Nucleus accumbens (tissue), 56 donors: ENCODE results near the gene BRCC3.

Experiments
- DNase-seq, 56 donors: peaks; one replicate each; lab custom pipeline; 2025; lab: John Stamatoyannopoulos, UW

Gene BRCC3

DNA sequence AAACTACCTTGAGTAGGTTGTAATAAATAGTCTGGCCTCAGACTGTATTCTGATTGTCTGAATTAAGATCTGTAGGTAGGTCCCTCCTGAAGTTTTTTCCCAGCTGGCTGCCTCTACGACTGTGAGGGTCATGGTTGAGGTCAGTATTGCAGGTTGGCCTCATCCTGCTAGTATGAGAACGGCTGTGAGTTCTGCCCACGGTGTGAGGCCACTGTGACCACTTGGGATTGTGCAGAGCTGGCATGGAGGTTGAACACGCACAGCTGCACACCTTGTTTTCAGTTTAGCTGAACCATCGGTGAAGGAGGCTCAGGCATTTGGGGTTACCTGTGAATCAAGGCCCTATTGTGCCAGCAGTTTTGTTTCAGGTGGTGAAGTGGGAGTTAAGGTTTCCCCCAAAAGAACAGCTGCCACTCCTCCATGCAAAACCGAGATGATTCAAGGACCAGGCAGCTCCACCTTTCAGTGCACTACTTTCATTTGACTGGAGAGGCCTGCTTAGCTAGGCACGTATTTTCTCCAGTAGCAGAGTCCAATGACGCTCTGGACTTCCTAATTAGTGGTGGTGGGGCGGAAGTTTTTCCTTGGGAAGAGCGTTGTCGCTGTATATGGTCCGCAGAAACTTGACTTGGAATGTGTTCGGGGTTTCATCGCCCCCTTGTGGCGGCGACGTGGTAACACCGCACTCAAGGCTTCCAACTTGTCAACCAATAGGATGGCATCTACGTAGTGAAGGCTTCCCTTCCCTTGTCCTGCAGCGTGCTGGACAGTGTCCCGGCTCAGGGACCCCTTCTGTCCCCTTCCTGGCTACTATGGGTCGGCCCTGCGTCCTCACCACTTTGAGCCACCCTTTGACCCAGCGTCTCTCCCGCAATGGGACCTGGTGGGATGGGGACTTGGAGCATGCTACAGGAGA lies 14.2 kb upstream of the BRCC3 start:
- DNase-seq, result peak in 47 of 56 donors; percentile 1 to 70 (median 21)

DNA sequence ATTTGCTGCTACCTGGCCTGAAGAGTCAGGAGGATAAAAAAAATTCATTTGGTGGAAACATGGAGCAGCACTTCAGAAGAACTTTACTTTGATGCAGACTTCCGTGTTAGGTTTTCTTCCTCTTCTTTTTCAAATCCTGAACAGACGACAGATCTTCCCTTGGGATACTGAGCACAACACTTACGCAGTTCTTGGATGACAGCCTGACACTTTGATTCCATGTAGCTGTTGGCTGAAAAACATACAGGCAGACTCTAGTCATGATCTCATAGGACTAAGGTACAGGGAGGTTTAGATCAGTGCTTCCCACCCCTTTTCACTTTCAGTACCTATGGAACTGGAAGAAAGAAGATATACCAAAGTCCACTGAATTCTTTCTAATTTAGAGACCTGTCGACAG lies 9.5 kb upstream of the BRCC3 start:
- no peak for DNase-seq

DNA sequence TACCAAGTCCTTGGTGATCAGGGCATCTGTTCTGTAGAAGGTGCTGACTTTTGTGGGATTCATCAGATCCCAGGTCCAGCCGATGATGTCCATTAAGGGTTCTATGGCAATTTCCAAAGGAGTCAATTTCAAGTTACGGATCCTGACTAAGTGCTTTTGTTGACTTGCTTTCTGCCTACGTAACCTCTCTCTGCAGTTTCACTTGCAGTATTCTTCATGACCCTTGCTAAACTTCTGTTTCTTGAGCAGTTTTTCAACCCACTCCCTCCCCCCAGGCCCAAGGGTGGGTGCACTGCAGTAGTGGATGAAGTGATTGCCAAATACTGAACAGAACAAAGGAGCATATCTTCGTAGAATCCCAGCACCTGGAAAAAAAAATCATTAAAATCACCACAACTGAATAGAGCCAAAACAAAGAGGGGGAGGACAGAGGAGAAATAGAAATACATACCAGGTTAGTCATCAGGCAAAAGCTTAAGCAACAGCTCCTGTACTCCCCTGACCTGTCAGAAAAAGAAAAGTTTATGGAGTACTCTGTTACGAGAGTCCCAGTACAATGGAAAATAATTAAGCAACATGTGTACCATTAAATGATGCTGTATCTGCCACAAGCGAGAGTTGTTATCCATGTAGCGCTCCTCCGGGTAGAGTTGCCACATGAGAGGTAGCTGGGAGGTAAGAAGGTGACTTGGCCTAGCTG lies 6.1 kb upstream of the BRCC3 start:
- no peak for DNase-seq

DNA sequence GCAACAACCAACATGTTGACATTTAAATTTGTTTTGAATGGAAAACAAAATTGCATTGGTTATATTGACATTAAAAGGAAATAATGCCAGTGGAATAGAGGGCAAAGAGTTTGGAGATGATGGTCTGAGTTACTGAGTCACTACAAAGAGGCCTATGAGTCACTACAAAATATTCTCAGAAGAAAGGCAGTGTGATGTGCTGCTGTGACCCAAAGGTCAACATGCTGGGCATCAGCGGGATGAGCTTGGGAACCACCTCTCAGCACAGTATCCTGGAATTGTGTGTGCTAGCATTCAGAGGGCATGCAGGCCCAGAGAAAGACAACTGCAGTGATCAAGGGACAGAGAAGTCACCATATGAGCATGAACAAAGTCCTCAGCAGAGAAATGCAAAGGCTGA lies 3.1 kb upstream of the BRCC3 start:
- DNase-seq, result no peak

DNA sequence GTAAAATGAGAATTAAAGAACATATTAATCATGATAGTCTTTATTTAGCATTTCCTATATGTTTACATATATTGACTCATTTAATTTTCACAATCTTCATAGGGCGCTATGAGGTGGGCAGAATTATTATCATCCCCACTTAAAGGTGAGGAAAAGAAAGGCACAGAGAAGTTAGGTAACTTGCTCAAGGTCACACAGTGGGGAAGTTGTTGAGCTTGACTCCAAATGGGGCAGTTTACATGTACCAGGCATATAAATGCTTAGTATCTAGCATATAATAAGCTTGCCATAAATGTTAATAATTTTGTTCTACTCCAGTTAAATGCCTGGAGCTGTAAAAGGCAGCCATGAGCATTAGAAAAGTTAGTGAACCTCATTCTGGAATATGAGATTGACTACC lies 1.9 kb upstream of the BRCC3 start:
- no peak for DNase-seq

DNA sequence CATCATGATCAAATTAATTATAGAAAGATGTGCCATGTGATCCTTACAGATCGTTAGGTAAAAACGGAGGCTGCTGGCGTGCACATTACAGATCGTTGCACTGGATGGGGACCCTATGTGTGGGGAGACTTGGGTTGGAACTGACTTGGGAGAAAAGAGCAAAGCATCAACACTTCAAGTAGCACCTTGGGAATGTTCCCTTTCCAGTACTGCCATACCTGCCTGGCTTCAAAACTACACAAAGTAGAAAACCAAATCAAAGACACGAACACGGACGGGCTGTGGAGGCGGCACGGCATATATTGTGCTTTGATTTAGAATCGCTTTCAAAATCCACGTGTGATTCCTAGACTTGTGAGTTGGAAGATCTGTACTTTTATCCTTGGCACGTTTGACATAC lies 1.3 kb upstream of the BRCC3 start:
- DNase-seq, result no peak

DNA sequence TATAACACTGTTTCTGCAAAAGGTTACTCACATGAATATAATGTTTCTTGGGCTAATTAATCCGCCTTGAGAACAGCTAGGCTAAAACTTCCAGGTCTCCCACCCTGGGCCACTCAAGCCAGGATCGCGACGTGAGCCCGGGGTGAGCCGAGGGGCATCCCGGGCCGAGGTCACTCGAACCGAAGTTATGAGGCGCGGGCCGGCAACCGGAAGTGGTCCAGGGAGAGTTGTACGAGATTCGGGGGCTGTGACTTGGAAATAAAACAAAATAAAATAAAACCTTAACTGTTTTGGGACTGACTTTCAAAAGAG lies 689 bp upstream of the BRCC3 start:
- peak in 4 of 56 donors; percentile 14 to 31 (median 19) for DNase-seq

DNA sequence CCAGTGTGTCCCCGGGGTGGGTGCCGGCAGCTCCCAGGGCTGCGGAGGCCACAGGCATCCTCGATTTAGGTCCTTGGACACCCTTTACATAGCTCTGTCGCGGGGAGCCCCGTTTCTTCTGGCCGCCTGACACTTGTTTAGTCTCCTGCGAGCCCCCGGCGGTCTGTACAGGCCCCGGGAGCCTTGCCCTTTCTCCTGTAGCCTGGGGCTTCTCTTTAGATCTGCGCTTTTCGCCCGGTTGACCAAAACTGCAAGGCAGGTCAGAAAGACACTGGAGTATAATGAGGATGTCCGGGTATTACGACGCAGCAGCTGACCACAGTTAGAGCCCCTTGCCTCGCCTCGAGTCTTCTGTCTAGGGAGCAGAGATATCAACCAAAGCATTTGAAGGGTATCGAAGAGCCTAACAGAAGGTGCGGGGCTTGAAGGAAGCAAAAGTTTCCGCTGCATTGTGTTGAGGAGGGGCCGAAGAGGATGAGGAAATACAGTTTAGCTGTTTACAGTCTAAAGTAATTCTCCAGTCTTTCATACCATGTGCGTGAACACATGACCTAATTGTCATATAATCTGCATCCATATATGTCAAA lies 479 bp downstream of the BRCC3 start:
- DNase-seq, result peak in 3 of 56 donors; percentile 33 to 48 (median 42)

DNA sequence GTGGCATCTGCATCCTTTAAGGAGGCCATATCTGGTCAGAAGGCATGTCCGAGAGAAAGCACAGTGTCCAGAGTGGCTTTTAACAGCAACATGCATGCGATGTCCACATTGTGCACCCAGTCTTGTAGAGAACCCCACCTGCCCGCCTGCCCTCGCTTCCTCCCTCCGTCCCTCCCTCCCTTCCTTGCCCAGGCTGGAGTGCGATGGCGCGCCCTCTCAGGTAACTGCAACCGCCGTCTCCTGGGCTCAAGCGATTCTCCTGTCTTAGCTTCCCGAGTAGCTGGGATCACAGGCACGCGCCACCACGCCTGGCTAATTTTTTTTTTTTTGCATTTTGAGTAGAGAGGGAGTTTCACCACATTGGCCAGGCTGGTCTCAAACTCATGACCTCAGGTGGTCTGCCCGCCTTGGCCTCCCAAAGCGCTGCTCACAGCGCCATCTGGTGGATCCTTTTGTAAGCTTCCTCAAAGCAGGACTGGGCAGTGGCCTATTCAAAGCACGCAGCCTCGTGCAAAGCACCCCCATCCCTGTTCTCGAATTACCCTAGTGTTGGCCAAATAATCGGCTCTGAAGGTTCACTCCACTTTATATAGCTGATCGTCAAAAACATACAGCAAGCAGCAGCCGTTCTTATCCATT lies 15.0 kb downstream of the BRCC3 start:
- peak in 2 of 56 donors; percentile 2 to 11 for DNase-seq

DNA sequence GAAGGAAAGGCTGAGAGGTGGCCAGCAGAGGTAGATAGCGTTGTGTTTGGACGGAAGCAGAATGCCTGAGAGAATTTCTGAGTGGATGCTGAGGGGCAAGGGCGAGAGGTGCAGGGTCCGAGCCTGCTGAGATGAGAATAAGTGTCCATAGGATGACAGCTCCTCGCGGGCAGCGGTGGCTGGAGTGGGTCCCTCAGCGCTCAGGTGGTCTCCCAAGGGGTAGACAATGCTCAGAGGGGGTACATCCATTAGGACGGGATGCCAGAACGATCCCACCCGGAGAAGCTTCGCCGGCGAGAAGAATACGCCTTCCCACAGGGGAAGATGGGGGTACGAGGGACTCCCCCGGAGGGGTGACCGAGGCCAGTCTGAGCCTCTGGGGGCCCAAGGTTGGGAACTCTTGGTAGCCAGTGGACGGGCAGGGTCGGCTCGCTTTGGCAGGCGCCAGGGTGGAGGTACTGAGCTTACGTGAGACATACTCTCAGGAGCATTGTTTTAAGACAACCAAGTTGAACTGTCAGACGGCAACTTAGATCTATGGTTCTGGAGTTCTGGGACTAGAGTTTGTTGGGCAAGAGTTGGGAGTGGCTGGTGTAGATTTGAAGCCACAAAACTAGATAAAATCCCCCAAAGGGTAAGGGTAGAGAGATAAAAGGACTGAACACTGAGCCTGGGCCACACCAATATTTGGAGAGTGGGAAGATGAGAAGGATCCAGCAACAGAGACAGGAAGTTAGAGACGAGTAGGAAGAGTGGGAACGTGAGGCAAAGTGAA lies 15.8 kb downstream of the BRCC3 start:
- DNase-seq, result no peak

DNA sequence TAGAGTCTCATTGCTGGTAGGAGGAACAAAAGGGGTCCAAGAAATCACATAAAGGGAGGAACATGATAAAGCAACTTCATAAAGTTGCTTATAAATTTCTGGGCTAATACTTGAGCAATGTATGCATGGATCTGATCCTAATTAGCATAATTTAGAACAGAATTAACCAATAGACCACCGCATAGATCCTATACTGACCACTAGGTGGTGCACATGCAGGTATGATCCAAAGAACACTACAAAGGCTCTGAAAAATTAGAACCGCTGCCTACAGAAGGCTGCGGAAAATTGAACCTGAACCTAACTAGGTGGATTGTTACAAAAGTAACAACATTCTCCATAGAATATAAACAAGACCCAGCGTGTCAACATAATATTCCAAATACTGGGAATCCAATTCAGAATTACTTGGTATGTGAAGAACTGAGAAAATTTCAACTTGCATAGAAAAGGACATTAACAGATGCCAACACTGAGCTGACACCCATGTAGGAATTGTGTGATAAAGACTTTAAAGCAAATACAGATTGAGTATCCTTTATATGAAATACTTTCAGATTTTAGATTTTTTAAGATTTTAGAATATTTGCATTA lies 23.3 kb downstream of the BRCC3 start:
- DNase-seq, result peak in 1 of 56 donors; percentile 0

DNA sequence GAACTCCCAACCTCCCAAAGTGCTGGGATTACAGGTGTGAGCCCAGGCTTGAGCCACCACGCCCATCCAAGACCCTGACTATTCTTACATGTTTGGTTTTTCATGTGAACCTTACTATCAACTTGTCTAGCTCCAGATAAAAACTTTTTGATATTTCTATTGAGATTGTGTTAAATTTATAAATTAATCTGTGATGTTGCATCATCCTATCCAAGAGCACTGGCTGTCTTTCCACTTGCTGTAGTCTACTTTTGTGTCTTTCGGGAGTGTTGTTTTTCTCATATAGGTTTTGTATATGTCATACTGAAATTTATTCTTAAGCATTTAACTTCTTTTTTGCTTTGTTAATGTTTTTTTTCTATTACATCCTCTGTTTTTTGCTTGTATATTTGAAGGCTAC lies 34.6 kb downstream of the BRCC3 start:
- DNase-seq, result no peak

DNA sequence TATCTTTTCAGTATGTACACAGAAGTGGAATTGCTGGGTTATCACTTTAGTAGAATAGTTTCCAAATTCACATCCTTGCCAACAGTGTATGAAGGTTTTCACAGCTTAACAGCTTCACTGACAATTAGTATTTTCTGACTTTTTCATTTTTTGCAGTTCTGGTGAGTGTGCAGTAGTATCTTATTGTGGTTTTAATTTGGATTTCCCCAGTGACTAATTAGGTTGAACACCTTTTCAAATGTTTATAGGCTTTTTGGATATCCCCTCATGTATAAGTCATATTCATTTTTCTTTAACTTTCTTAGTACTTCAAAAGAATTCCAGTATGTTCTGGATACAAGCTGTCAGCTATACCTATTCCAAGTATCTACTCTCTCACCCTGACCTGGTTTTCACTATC lies 37.1 kb downstream of the BRCC3 start:
- DNase-seq, result no peak

DNA sequence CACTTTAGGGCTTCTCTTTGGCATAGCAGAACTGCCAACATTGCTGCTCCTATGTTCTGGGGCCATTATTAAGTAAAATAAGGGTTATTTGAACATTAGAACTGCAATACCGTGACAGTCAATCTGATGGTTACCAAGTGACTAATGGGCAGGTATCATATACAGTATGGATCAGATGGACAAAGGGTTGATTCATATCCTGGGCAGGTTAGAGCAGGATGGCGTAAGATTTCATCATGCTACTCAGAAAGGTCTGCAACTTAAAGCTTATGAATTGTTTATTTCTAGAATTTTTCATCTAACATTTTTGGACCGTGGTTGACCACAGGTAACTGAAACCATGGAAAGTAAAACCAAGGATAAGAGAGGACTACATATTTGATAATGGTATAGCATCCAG lies 40.9 kb downstream of the BRCC3 start:
- DNase-seq, result no peak

DNA sequence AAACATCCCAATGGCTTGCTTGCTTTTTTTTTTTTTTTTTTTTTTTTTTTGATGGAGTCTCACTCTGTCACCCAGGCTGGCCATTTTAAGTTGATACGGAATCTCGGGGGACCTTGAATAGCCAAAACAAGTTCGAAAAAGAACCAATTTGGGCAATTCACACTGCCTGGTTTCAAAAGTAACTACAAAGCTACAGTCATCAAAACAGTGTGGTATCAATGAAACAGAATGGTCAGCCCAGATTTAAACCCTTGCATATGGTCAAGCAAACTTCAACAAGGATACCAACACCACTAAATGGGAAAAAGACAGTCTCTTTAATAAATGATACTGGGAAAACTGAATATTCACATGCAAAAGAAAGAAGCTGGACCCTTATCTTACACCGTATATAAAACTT lies 41.8 kb downstream of the BRCC3 start:
- no peak for DNase-seq

DNA sequence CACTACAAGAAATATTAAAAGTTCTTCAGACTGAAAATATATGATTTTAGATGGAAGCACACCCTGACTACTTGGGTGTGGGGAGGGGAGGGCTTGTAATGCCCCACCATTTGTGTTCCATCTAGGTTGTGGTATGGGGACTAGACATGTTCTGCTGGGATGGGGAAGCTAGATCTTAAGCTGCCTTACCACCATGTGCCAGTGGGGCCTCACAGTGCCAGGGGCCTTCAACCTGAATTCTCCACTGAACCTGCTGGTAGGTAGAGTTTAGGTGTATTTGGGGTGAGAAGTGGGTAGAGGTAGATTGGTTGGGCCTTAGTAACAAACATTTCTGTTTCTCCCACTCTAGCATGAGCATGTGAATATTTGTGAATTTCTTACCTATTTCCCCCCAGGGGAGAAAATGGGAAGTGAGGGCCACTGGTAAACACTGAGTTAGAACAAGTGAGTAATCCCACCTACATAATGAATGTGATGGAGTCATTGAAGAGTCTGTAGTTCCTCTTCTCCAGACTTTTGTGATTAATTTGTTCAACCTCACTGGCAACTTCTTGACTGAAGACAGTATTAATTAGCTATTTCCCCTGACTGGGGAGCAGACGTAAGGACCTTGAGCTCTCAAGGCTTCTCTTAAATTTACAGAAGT lies 44.0 kb downstream of the BRCC3 start:
- no peak for DNase-seq

DNA sequence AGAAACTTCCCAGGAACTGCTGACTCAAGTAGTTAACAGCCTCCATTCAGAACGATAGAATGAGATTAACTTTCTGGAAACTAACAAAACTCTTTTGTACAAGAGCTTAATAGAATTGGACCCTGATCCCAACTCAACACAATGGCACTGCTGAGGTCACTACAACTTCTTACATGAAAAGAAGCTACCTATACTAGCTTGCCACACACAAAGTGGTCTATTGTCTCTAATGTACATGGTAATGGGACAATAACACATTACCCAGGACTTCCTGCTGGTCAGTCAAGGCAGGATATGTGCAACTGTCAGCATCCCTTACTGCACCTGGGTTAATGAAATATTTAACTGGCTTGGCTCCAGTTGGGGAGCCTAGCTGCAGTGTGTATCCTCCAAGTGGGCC lies 56.2 kb downstream of the BRCC3 start:
- no peak for DNase-seq

DNA sequence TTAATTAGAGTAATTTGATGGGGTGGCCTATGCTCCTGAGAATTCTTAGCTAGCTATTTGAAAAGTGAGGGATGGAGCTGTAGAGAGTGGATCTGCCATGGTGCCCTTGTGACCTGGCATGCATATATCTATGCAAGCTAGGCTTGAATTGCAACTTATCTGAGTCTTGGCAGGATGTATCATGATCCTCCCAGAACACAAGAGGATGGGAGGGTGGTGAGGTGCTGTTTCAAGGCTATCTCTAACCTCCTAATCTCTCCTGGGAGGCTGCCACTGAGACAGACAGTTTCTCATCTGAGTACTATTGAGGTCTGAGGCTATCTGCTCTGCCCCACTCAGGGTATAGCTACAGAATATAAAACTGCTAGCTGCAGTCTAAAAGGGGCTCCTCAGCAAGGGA lies 56.6 kb downstream of the BRCC3 start:
- no peak for DNase-seq

DNA sequence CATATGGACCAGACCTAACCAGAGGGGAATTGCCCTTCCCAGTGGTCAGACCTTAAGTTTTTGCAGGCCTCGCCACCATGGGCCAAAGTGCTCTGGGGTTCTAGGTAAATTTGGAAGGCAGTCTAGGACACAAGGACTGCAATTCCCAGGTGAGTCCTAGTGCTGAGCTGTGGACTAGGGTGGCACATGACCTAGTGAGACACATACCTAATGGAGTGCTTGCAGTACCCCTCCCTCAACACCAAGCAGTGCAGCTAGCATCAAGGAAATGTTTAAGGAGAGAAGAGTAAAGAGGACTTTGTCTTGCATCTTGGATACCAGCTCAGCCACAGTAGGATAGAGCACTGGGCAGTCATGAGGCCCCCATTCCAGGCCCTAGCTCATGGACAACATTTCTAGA lies 60.8 kb downstream of the BRCC3 start:
- no peak for DNase-seq

DNA sequence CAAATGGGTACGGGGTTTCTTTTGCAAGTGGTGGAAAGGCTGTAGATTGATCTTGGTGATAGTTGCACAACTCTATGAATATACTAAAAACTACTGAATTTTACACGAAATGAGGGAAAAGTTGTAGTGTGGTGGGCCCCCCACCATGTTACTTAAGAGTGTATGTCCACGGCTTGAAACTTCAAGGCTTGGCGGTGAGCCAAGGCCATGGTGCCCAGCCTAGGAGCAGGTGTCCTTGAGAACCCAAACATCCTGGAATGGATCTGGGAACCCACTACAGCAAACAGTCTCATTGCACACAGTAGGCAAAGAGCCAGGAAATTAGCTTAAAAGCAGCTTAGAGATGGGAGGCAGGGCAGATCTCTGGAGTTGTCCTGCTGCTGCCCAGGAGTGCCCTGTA lies 62.9 kb downstream of the BRCC3 start:
- DNase-seq, result no peak
